ENCODE measurements around the gene OR13J1.

- TF ChIP-seq, protein P1, sequence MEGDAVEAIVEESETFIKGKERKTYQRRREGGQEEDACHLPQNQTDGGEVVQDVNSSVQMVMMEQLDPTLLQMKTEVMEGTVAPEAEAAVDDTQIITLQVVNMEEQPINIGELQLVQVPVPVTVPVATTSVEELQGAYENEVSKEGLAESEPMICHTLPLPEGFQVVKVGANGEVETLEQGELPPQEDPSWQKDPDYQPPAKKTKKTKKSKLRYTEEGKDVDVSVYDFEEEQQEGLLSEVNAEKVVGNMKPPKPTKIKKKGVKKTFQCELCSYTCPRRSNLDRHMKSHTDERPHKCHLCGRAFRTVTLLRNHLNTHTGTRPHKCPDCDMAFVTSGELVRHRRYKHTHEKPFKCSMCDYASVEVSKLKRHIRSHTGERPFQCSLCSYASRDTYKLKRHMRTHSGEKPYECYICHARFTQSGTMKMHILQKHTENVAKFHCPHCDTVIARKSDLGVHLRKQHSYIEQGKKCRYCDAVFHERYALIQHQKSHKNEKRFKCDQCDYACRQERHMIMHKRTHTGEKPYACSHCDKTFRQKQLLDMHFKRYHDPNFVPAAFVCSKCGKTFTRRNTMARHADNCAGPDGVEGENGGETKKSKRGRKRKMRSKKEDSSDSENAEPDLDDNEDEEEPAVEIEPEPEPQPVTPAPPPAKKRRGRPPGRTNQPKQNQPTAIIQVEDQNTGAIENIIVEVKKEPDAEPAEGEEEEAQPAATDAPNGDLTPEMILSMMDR (IDR thresholded peaks at IDR 0.05), result no peak
- TF ChIP-seq GABPB1 (CRISPR knock-in tag; IDR thresholded peaks at IDR 0.05) (no peak), SP1 (CRISPR knock-in tag; conservative IDR thresholded peaks at IDR 0.05) (no peak), ERG (CRISPR knock-in tag; IDR thresholded peaks at IDR 0.05) (no peak), NR2C2 (CRISPR knock-in tag; IDR thresholded peaks at IDR 0.05) (no peak), E2F1 (CRISPR knock-in tag; IDR thresholded peaks at IDR 0.05) (no peak), KAT7 (CRISPR knock-in tag; IDR thresholded peaks at IDR 0.05; ENCODE audit: borderline replicate concordance) (no peak)
These were observed 10.2 kb downstream of the OR13J1 start for GRCh38 chr9:35859990-35860339.
